NCI-H1092 (cell line): ENCODE results near the gene CLDN19.
"Not testable (repeated sequence)": the region's sequence is repeated elsewhere in the genome, so short reads cannot be mapped to it uniquely, and the experiment has no call there.

ENCODE experiments used
- DNase-seq: peaks from one replicate; lab custom pipeline; 2025; lab: John Stamatoyannopoulos, UW

Gene CLDN19

GRCh38 chr1:42759114-42759513 is 19.1 kb upstream of the CLDN19 start:
- no peak for DNase-seq

GRCh38 chr1:42758641-42759040 is 18.6 kb upstream of the CLDN19 start:
- no peak for DNase-seq

GRCh38 chr1:42757892-42758275 is 17.8 kb upstream of the CLDN19 start:
- DNase-seq = no peak

GRCh38 chr1:42756956-42757891 is 17.2 kb upstream of the CLDN19 start:
- DNase-seq = peak; percentile 57

GRCh38 chr1:42753070-42753469 is 13.0 kb upstream of the CLDN19 start:
- DNase-seq = no peak

- no peak for DNase-seq
Observed at GRCh38 chr1:42752284-42752683, 12.2 kb upstream of the CLDN19 start.

- not testable (repeated sequence) for DNase-seq
Observed at GRCh38 chr1:42751511-42752070, 11.6 kb upstream of the CLDN19 start.

- no peak for DNase-seq
Observed at GRCh38 chr1:42750041-42750440, 10.0 kb upstream of the CLDN19 start.

GRCh38 chr1:42748461-42749410 is 8.7 kb upstream of the CLDN19 start:
- DNase-seq = no peak

- no peak for DNase-seq
Observed at GRCh38 chr1:42748021-42748420, 8.0 kb upstream of the CLDN19 start.

DNA sequence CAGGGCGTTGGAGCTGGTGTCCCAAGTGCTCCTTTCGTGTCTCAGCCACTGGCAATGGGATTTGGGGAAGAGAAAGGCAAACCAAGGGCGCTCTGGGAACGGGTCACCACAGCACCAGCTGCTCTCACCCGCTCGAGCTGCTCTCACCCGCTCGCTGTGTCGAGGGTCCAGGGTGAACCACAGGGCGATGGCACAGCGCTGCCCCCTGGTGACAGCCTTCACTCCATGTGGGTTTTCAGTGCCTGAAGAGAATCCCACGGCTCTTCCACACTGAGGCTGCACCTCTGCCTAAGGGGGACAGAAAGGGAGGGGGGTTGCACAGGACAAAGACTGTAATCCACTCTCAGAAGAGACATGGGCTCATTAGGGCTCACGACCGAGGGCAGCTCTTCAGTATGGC is 7.1 kb upstream of the CLDN19 start:
- peak; percentile 26 for DNase-seq

- DNase-seq = no peak
Observed at GRCh38 chr1:42746436-42747105, 6.5 kb upstream of the CLDN19 start.

GRCh38 chr1:42745851-42746250 is 5.8 kb upstream of the CLDN19 start:
- no peak for DNase-seq

DNA sequence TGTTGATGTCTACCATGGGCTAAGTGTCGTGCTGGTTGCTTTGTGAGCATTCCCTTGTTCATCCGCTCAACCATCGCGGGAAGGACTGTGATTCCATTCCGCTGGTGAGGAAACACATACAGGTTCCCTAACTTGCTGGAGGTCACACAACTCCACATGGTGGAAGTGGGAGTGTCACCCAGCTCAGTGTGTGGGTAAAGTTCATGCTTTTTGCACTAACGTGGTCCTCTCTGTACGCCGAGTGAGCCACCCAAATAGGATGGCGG is 4.0 kb upstream of the CLDN19 start:
- no peak for DNase-seq

DNA sequence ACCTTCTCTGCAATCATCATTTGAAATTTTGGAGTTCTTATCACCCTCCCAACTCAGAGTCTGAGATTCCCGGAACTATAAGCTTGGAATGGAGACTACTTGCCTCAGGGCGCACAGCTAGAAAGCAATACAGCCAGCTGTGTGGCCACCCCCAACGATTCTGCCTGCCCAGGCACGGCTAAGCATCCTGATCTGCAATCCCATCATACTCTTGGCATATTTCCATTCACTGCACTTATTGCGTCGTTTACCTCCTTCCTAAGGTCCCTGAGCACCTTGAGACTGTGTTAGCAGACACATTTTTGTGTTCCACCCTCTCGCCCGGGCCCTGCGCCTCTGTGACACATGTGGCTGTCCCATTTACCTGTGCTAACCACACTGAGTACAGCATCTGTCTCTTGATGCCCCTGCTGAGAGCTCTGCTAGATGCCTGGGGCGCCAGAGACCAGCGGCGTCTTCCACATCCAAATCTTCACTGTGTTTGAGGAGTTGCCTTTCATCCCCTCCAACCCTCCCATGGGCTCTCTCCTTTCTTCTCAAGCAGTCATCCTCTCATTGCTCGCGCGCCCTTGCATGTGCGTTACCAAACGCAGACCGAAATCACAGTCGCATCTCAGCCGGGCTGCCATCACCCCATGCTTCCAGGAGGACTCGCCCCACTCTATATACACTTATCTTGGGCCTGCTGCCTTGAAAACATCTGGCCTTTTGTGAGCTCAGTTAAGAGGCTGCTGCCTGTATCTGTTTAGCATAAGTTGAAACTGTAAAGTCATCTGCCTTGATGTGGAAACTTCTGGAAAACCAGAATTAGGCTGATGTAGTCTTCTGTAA is 3.5 kb upstream of the CLDN19 start:
- DNase-seq = no peak

DNA sequence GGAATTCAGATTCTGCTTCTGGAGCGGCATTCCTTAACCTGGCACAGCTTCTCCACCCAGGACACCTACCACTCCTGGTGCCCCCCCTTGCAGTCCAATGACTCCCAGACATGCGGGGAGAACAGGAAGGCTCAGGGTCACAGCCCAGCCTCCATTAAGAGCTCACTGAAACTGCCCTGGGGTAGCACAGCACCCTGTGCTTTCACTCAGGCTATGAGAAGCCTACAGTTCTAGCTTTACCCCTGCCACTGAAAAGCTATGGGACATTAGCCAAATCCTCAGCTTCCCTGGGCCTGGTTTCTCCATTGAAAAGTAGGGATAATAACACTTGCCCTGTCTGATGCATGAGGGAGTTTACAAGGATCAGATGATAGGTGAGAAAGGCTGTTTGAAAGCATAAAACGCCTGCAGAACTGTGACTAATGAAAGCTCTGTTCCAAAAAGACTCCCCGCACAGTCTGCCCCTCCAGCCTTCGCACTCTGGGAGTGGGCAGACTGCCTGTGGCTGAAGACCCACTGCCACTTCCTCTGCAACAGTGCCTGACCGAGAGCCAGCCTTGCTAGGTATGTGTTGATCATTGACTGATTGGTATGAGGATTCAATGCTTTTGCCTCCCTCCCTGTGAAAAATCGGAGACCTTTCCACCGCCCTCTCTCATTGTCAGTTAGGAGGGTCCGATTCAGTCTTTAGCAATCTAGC is 2.7 kb upstream of the CLDN19 start:
- no peak for DNase-seq

GRCh38 chr1:42742141-42742540 is 2.1 kb upstream of the CLDN19 start:
- no peak for DNase-seq

- DNase-seq = no peak
Observed at GRCh38 chr1:42741706-42742105, 1.7 kb upstream of the CLDN19 start.

GRCh38 chr1:42740851-42741580 is 980 bp upstream of the CLDN19 start:
- no peak for DNase-seq

- no peak for DNase-seq
Observed at GRCh38 chr1:42738678-42739226, 1.3 kb downstream of the CLDN19 start.
